IMR-90 (cell line): ENCODE data around the gene HEATR3. TPM values are rescaled to one million over a fixed set of nuclear protein-coding genes. Genes with fewer than 3 reads are reported as not detected.

Experiments used
- ATAC-seq: fragments of 200-7000 bp; cut with Tn5 transposase; 2 replicates; pipeline ENCODE4 v1.9.1; 2020; ENCODE audit warnings: low read depth, mild to moderate bottlenecking, moderate library complexity
- BruUV-seq: library from RNA; stranded (reverse); fragments of 400-500 nt; replicated peaks from 2 replicates; lab custom pipeline; 2021; lab: Mats Ljungman, UMichigan
- CTCF ChIA-PET: fragments of 300-600 bp; formaldehyde crosslinking; extraction: SDS; loops from one replicate; lab custom pipeline; 2021; ENCODE audit warnings: antibody characterized with exemption; lab: Yijun Ruan, JAX
- POLR2A ChIA-PET: fragments of 300-600 bp; sonication (Branson Sonifier 250); formaldehyde crosslinking; loops from one replicate; lab custom pipeline; 2022; ENCODE audit warnings: antibody characterized with exemption; ENCODE audit not compliant: unreplicated experiment; lab: Charles Lee
- DNase-seq: peaks from one replicate; pipeline ENCODE4 v3.0.0; 2013
- H2AFZ ChIP-seq: replicated peaks from 2 replicates; pipeline ENCODE3; 2013; ENCODE audit warnings: low read length, mild to moderate bottlenecking; ENCODE audit not compliant: poor library complexity
- H2AK5ac ChIP-seq: 2 replicates; pipeline ENCODE4 v1.6.1; 2013; ENCODE audit warnings: low read depth, low read length, inconsistent platforms
- H2AK9ac ChIP-seq: replicated peaks from 2 replicates; pipeline ENCODE3; 2013; ENCODE audit warnings: mild to moderate bottlenecking, low read depth, low read length, moderate library complexity; ENCODE audit not compliant: poor library complexity
- H2BK120ac ChIP-seq: 2 replicates; pipeline ENCODE4 v1.6.1; 2013; ENCODE audit warnings: low read depth, low read length, inconsistent platforms
- H2BK15ac ChIP-seq: 3 replicates; pipeline ENCODE4 v1.6.1; 2013; ENCODE audit warnings: low read depth, low read length, inconsistent platforms
- H2BK20ac ChIP-seq: 2 replicates; pipeline ENCODE4 v1.6.1; 2013; ENCODE audit warnings: low read depth, mild to moderate bottlenecking, inconsistent platforms, low read length, moderate library complexity
- H2BK5ac ChIP-seq: 2 replicates; pipeline ENCODE4 v1.6.1; 2013; ENCODE audit warnings: mild to moderate bottlenecking, low read depth, low read length, inconsistent platforms; ENCODE audit not compliant: poor library complexity, severe bottlenecking
- H3K14ac ChIP-seq: replicated peaks from 2 replicates; pipeline ENCODE4 v1.6.1; 2013; ENCODE audit warnings: low read depth, low read length, inconsistent platforms
- H3K18ac ChIP-seq: 2 replicates; pipeline ENCODE4 v1.6.1; 2013; ENCODE audit warnings: low read depth, low read length, control low read depth
- H3K23ac ChIP-seq: 2 replicates; pipeline ENCODE4 v1.6.1; 2013; ENCODE audit warnings: low read depth, low read length, inconsistent platforms
- H3K27ac ChIP-seq: 2 replicates; pipeline ENCODE4 v1.5.1; 2013; ENCODE audit warnings: mild to moderate bottlenecking, control low read depth, low read length; ENCODE audit not compliant: insufficient read depth
- H3K27me3 ChIP-seq: 2 replicates; pipeline ENCODE4 v1.6.1; 2013; ENCODE audit warnings: low read length; ENCODE audit not compliant: control insufficient read depth, insufficient read depth
- H3K36me3 ChIP-seq: 2 replicates; pipeline ENCODE4 v1.6.1; 2013; ENCODE audit warnings: low read length, mixed read lengths; ENCODE audit not compliant: control insufficient read depth, insufficient read depth
- H3K4ac ChIP-seq: 2 replicates; pipeline ENCODE4 v1.6.1; 2013; ENCODE audit warnings: low read depth, low read length, inconsistent platforms
- H3K4me1 ChIP-seq: 2 replicates; pipeline ENCODE4 v1.6.1; 2013; ENCODE audit warnings: low read length, mixed read lengths; ENCODE audit not compliant: control insufficient read depth, insufficient read depth
- H3K4me2 ChIP-seq: 2 replicates; pipeline ENCODE4 v1.6.1; 2013; ENCODE audit warnings: low read depth, mild to moderate bottlenecking, control low read depth, low read length, moderate library complexity
- H3K4me3 ChIP-seq: 2 replicates; pipeline ENCODE4 v1.5.1; 2013; ENCODE audit warnings: low read depth, mild to moderate bottlenecking, control low read depth, low read length, moderate library complexity; ENCODE audit not compliant: insufficient read depth
- H3K56ac ChIP-seq: 2 replicates; pipeline ENCODE4 v1.6.1; 2013; ENCODE audit warnings: low read length, inconsistent platforms; ENCODE audit not compliant: insufficient read depth; ENCODE audit errors: extremely low read depth
- H3K79me1 ChIP-seq, 2 experiments: 2 replicates each; pipeline ENCODE4 v1.6.1; 2013; ENCODE audit warnings: low read length in 2 of 2, inconsistent platforms in 1 of 2, low read depth in 1 of 2
- H3K9ac ChIP-seq: 2 replicates; pipeline ENCODE4 v1.6.1; 2013; ENCODE audit warnings: low read depth, low read length, control low read depth
- H3K9me1 ChIP-seq: 2 replicates; pipeline ENCODE4 v1.6.1; 2013; ENCODE audit warnings: low read length, inconsistent platforms; ENCODE audit not compliant: insufficient read depth
- H3K9me3 ChIP-seq: 2 replicates; pipeline ENCODE4 v1.6.1; 2013; ENCODE audit warnings: low read length; ENCODE audit not compliant: control insufficient read depth, insufficient read depth
- H4K20me1 ChIP-seq: 2 replicates; pipeline ENCODE4 v1.6.1; 2013; ENCODE audit warnings: low read length, inconsistent platforms; ENCODE audit not compliant: insufficient read depth
- H4K5ac ChIP-seq: 2 replicates; pipeline ENCODE4 v1.6.1; 2013; ENCODE audit warnings: mild to moderate bottlenecking, low read depth, low read length, control low read depth
- H4K8ac ChIP-seq, 2 experiments: 2 replicates each; pipeline ENCODE4 v1.6.1; 2013; ENCODE audit warnings: low read depth in 2 of 2, low read length in 2 of 2, control low read depth in 1 of 2, inconsistent platforms in 1 of 2
- H4K91ac ChIP-seq: 2 replicates; pipeline ENCODE4 v1.6.1; 2013; ENCODE audit warnings: low read depth, low read length, inconsistent platforms; ENCODE audit not compliant: insufficient read depth
- BHLHE40 ChIP-seq: fragments of 150-350 bp; IDR thresholded peaks from 2 replicates; pipeline ENCODE4 v1.6.1; 2016; ENCODE audit warnings: mild to moderate bottlenecking, low read depth, low read length
- CEBPB ChIP-seq: IDR thresholded peaks from 2 replicates; pipeline ENCODE4 v1.6.1; 2012; ENCODE audit warnings: low read depth, low read length, improper control_type of control experiment
- CHD1 ChIP-seq: IDR thresholded peaks from 2 replicates; pipeline ENCODE4 v1.6.1; 2012; ENCODE audit warnings: low read depth, low read length, improper control_type of control experiment
- FOS ChIP-seq: fragments of 150-350 bp; IDR thresholded peaks from 2 replicates; pipeline ENCODE4 v1.6.1; 2016; ENCODE audit warnings: low read depth, low read length
- MAFK ChIP-seq: IDR thresholded peaks from 2 replicates; pipeline ENCODE4 v1.6.1; 2012; ENCODE audit warnings: low read depth, low read length, improper control_type of control experiment
- MAZ ChIP-seq: IDR thresholded peaks from 2 replicates; pipeline ENCODE4 v1.6.1; 2012; ENCODE audit warnings: low read depth, mild to moderate bottlenecking, low read length, improper control_type of control experiment, moderate library complexity, borderline replicate concordance
- MXI1 ChIP-seq: IDR thresholded peaks from 2 replicates; pipeline ENCODE4 v1.6.1; 2012; ENCODE audit warnings: low read depth, mild to moderate bottlenecking, low read length, moderate library complexity, borderline replicate concordance
- NFE2L2 ChIP-seq: fragments of 150-350 bp; IDR thresholded peaks from 2 replicates; pipeline ENCODE4 v1.6.1; 2016; ENCODE audit warnings: low read depth, mild to moderate bottlenecking, low read length
- POLR2A ChIP-seq: IDR thresholded peaks from 2 replicates; pipeline ENCODE4 v1.6.1; 2012; ENCODE audit warnings: mild to moderate bottlenecking, low read depth, low read length
- RAD21 ChIP-seq: IDR thresholded peaks from 2 replicates; pipeline ENCODE4 v1.6.1; 2012; ENCODE audit warnings: low read length, improper control_type of control experiment
- RCOR1 ChIP-seq: IDR thresholded peaks from 2 replicates; pipeline ENCODE4 v1.6.1; 2012; ENCODE audit warnings: mild to moderate bottlenecking, low read length, improper control_type of control experiment; ENCODE audit not compliant: insufficient replicate concordance
- RFX5 ChIP-seq: IDR thresholded peaks from 2 replicates; pipeline ENCODE4 v1.8.0; 2012; ENCODE audit warnings: low read depth, mild to moderate bottlenecking, low read length, moderate library complexity
- SMC3 ChIP-seq: fragments of 150-350 bp; IDR thresholded peaks from 2 replicates; pipeline ENCODE4 v1.6.1; 2016; ENCODE audit warnings: low read depth, mild to moderate bottlenecking, antibody characterized with exemption, low read length, moderate library complexity
- USF2 ChIP-seq: fragments of 150-350 bp; IDR thresholded peaks from 2 replicates; pipeline ENCODE4 v1.6.1; 2017; ENCODE audit warnings: mild to moderate bottlenecking, antibody characterized with exemption, low read length, low read depth
- WGBS, 2 experiments: methylation state at CpG; one replicate each; pipeline versions ENCODE4 v1.1.5 to v1.1.7; 2013; ENCODE audit warnings: missing lambda C conversion rate in 2 of 2; ENCODE audit not compliant: insufficient read length in 1 of 2; ENCODE audit errors: extremely low coverage in 2 of 2; 5-methylcytosine and 5-hydroxymethylcytosine counted together
- dilution Hi-C: fragments of 300-500 bp; cut with HindIII; formaldehyde crosslinking; loops from one replicate; pipeline ENCODE4 v1.14.3; 2018; ENCODE audit warnings: low sequenced_read_pairs; ENCODE audit not compliant: unreplicated experiment
- in situ Hi-C: fragments of 300-500 bp; cut with MboI; formaldehyde crosslinking; loops from 3 replicates; pipeline ENCODE4 v1.14.3; 2019; ENCODE audit warnings: low sequenced_read_pairs, inconsistent platforms, mixed read lengths
- intact Hi-C: fragments of 100-400 bp; cut with micrococcal nuclease; formaldehyde crosslinking; loops from 2 replicates; pipeline ENCODE4 v1.10.0; 2022
- polyA plus RNA-seq, 3 experiments: library from polyadenylated mRNA; depleted of rRNA; stranded (reverse); fragments of >200 nt; gene quantifications; 2 replicates each; pipeline ENCODE4 v1.2.3, GENCODE V29; 2012; ENCODE audit warnings: low replicate concordance in 1 of 3
- total RNA-seq: library from RNA; depleted of rRNA; stranded (reverse); fragments of >200 nt; gene quantifications from 2 replicates; pipeline ENCODE4 v1.2.3, GENCODE V29; 2012
- TF ChIP-seq, protein P1 (sequence below): fragments of 150-350 bp; IDR thresholded peaks from 2 replicates; pipeline ENCODE4 v1.6.1; 2016; ENCODE audit warnings: low read depth, mild to moderate bottlenecking, low read length, moderate library complexity, borderline replicate concordance
- TF ChIP-seq, protein P2 (sequence below): conservative IDR thresholded peaks from 2 replicates; pipeline ENCODE4 v1.5.1; 2012; ENCODE audit warnings: mild to moderate bottlenecking, low read depth, low read length, improper control_type of control experiment

Gene HEATR3
- total and polyA plus RNA-seq, 2 of the 4 experiments (the other 2 are of a cell fraction), result 9.4 to 21.1 TPM

- intact Hi-C loops, result no loop called here
- no peaks in the 10 kb centered on the region for H4K20me1 ChIP-seq
Measured at GRCh38 chr16:50059111-50059510, 6.7 kb upstream of the HEATR3 start.

More at GRCh38 chr16:50059111-50059510, 6.7 kb upstream of the HEATR3 start:
- Histone ChIP-seq H3K9ac (no peak overlapping the region), H3K4ac (no peak overlapping the region), H3K79me1 (no peaks in the 10 kb centered on the region), H3K14ac (no peak overlapping the region), H3K23ac (no peak overlapping the region), H2BK15ac (no peak overlapping the region), H3K4me3 (no peak overlapping the region), H2BK120ac (no peak overlapping the region), H2AK5ac (no peak overlapping the region), H3K9me3 (peaks cover 6% of the 10 kb centered on the region), H3K18ac (no peak overlapping the region), H2BK20ac (no peak overlapping the region), H2AK9ac (no peak overlapping the region), H4K91ac (no peak overlapping the region), H3K56ac (no peak overlapping the region), H3K4me2 (no peak overlapping the region), H3K36me3 (no peaks in the 10 kb centered on the region), H3K9me1 (no peaks in the 10 kb centered on the region), H3K27me3 (no peaks in the 10 kb centered on the region), H3K4me1 (no peaks in the 10 kb centered on the region), H3K27ac (no peak overlapping the region), H2AFZ (no peak overlapping the region), H4K8ac (no peak overlapping the region), H4K5ac (no peak overlapping the region), H2BK5ac (no peak overlapping the region)
- DNase-seq (no peak), ATAC-seq (no peak)
- WGBS, 2 experiments, result 94% methylated on average over 5 of the region's 10 CpGs; no CpG with 5 or more reads in 1 of the 2 experiments
- dilution Hi-C loops, result no loop called here
- TF ChIP-seq RCOR1, result no peak
- TF ChIP-seq, protein P1, sequence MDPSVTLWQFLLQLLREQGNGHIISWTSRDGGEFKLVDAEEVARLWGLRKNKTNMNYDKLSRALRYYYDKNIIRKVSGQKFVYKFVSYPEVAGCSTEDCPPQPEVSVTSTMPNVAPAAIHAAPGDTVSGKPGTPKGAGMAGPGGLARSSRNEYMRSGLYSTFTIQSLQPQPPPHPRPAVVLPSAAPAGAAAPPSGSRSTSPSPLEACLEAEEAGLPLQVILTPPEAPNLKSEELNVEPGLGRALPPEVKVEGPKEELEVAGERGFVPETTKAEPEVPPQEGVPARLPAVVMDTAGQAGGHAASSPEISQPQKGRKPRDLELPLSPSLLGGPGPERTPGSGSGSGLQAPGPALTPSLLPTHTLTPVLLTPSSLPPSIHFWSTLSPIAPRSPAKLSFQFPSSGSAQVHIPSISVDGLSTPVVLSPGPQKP, result no peak
- TF ChIP-seq POLR2A, result no peak
- no peak for TF ChIP-seq NFE2L2
- no peak for TF ChIP-seq SMC3
- no peak for TF ChIP-seq CHD1
- no peak for TF ChIP-seq RAD21
- TF ChIP-seq RFX5, result no peak
- TF ChIP-seq BHLHE40, result no peak
- no peak for TF ChIP-seq MXI1
- no peak for TF ChIP-seq MAZ
- TF ChIP-seq CEBPB, result no peak
- TF ChIP-seq USF2, result no peak
- no peak for TF ChIP-seq FOS
- TF ChIP-seq, protein P2, sequence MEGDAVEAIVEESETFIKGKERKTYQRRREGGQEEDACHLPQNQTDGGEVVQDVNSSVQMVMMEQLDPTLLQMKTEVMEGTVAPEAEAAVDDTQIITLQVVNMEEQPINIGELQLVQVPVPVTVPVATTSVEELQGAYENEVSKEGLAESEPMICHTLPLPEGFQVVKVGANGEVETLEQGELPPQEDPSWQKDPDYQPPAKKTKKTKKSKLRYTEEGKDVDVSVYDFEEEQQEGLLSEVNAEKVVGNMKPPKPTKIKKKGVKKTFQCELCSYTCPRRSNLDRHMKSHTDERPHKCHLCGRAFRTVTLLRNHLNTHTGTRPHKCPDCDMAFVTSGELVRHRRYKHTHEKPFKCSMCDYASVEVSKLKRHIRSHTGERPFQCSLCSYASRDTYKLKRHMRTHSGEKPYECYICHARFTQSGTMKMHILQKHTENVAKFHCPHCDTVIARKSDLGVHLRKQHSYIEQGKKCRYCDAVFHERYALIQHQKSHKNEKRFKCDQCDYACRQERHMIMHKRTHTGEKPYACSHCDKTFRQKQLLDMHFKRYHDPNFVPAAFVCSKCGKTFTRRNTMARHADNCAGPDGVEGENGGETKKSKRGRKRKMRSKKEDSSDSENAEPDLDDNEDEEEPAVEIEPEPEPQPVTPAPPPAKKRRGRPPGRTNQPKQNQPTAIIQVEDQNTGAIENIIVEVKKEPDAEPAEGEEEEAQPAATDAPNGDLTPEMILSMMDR, result no peak
- TF ChIP-seq MAFK, result no peak
- CTCF ChIA-PET, result no interaction called here
- no TSS peak for BruUV-seq
- POLR2A ChIA-PET, result no interaction called here
- in situ Hi-C loops, result no loop called here
